Keratinocyte (primary cell): ENCODE measurements around the gene EPAS1. TPM values are rescaled to one million over a fixed set of nuclear protein-coding genes. Genes with fewer than 3 reads are reported as not detected.

Experiments
- DNase-seq: peaks from one replicate; pipeline ENCODE4 v3.0.0-alpha.2; 2011; ENCODE audit warnings: low read depth, missing footprints, low spot score
- FAIRE-seq: peaks from 2 replicates; lab custom pipeline; 2011; peaks lifted over from hg19 to GRCh38; lab: Jason Lieb, UNC
- H2AFZ ChIP-seq: 2 replicates; pipeline ENCODE4 v1.6.0; 2012; ENCODE audit warnings: low read length, control low read depth, inconsistent platforms; ENCODE audit not compliant: control insufficient read depth
- H3K27ac ChIP-seq: 2 replicates; pipeline ENCODE4 v1.5.1; 2011; ENCODE audit warnings: low read length; ENCODE audit not compliant: control insufficient read depth, insufficient read depth
- H3K27me3 ChIP-seq: 3 replicates; pipeline ENCODE4 v1.6.0; 2011; ENCODE audit warnings: low read length; ENCODE audit not compliant: control insufficient read depth, insufficient read depth; ENCODE audit errors: extremely low read depth
- H3K36me3 ChIP-seq, 2 experiments: 2 replicates in 1 of 2; 3 replicates in 1 of 2; pipeline ENCODE4 v1.5.1; 2011; ENCODE audit warnings: low read length in 2 of 2, mild to moderate bottlenecking in 1 of 2; ENCODE audit not compliant: control insufficient read depth in 2 of 2, insufficient read depth in 2 of 2; ENCODE audit errors: extremely low read depth in 1 of 2
- H3K4me1 ChIP-seq: 3 replicates; pipeline ENCODE4 v1.5.1; 2011; ENCODE audit warnings: low read length; ENCODE audit not compliant: control insufficient read depth, insufficient read depth; ENCODE audit errors: extremely low read depth
- H3K4me2 ChIP-seq: 3 replicates; pipeline ENCODE4 v1.6.0; 2011; ENCODE audit warnings: low read depth, low read length; ENCODE audit not compliant: control insufficient read depth, insufficient read depth; ENCODE audit errors: extremely low read depth
- H3K4me3 ChIP-seq, 3 experiments: fragments of 200-600 bp in 1 of 3; sonication (generic) in 1 of 3; 2 replicates in 2 of 3; 3 replicates in 1 of 3; pipeline ENCODE4 v1.5.1; 2011 to 2016; ENCODE audit warnings: low read length in 3 of 3, mild to moderate bottlenecking in 3 of 3, control low read depth in 2 of 3, inconsistent platforms in 1 of 3, low read depth in 1 of 3, mixed read lengths in 1 of 3, mixed run types in 1 of 3, moderate library complexity in 1 of 3; ENCODE audit not compliant: control insufficient read depth in 2 of 3, insufficient read depth in 2 of 3; ENCODE audit errors: extremely low read depth in 1 of 3
- H3K79me2 ChIP-seq: 2 replicates; pipeline ENCODE4 v1.6.0; 2012; ENCODE audit warnings: low read length; ENCODE audit not compliant: control insufficient read depth, insufficient read depth
- H3K9ac ChIP-seq: 3 replicates; pipeline ENCODE4 v1.6.0; 2011; ENCODE audit warnings: low read length; ENCODE audit not compliant: control insufficient read depth, insufficient read depth; ENCODE audit errors: extremely low read depth
- H3K9me1 ChIP-seq: 3 replicates; pipeline ENCODE4 v1.6.0; 2011; ENCODE audit warnings: low read length; ENCODE audit not compliant: control insufficient read depth, insufficient read depth; ENCODE audit errors: extremely low read depth
- H3K9me3 ChIP-seq: 2 replicates; pipeline ENCODE4 v1.5.1; 2012; ENCODE audit warnings: low read depth, low read length; ENCODE audit not compliant: control insufficient read depth
- H4K20me1 ChIP-seq: 3 replicates; pipeline ENCODE4 v1.6.0; 2011; ENCODE audit warnings: low read length; ENCODE audit not compliant: control insufficient read depth, insufficient read depth; ENCODE audit errors: extremely low read depth
- CTCF ChIP-seq, 3 experiments: IDR thresholded peaks in 1 of 3; conservative IDR thresholded peaks in 1 of 3; optimal IDR thresholded peaks in 1 of 3; 2 replicates in 2 of 3; 3 replicates in 1 of 3; pipeline versions ENCODE3 to v1.5.1; 2011; ENCODE audit warnings: low read length in 3 of 3, mild to moderate bottlenecking in 3 of 3, moderate library complexity in 2 of 3, control low read depth in 1 of 3, inconsistent platforms in 1 of 3; ENCODE audit not compliant: insufficient read depth in 2 of 3; ENCODE audit errors: extremely low read depth in 1 of 3
- EZH2 ChIP-seq: IDR thresholded peaks from one replicate; pipeline ENCODE4 v1.6.1; 2012; ENCODE audit warnings: inconsistent platforms, mild to moderate bottlenecking, low read length, moderate library complexity
- dilution Hi-C: fragments of 300-500 bp; cut with MboI; formaldehyde crosslinking; loops from one replicate; pipeline ENCODE4 v1.7.0; 2020; ENCODE audit warnings: low sequenced_read_pairs; ENCODE audit not compliant: extremely low pct_ligation_motif_present
- polyA plus RNA-seq, 5 experiments: library from polyadenylated mRNA; depleted of rRNA in 3 of 5; stranded (reverse) in 3 of 5; stranded (forward) in 1 of 5; unstranded in 1 of 5; fragments of >200 nt; gene quantifications; 1 replicate in 1 of 5; 2 replicates in 3 of 5; 3 replicates in 1 of 5; pipeline versions ENCODE4 v1.2.1 to v1.2.3, GENCODE V29; 2011 to 2012; ENCODE audit warnings: missing spikeins in 2 of 5, low read depth in 1 of 5, low replicate concordance in 1 of 5

Gene EPAS1
- polyA plus RNA-seq, 1 donor (not counting 4 experiments of a cell fraction or from before 2014, with no cell fraction given) = 96.7 TPM

DNA sequence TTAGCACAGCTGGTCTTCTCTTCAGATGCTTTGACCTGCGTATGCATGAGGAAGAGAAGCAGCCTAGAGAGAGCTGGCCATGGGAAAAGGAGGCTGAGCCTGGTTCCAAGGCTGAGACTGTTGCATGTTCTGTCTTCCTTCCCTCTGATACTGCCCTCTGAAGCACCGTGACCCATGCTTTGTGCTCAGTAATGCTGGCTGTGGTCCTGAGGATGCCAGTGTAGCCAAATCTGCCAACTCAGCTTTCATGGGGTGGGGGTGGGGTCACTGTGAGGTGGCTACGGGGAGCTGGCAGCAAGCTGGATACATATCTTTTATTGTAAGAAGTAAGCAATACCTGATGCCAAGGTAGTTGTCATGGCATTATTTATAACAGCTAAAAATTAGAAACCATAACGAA, 41.5 kb downstream of the EPAS1 start:
- H3K79me2 ChIP-seq = peaks cover 80% of the 10 kb centered on the region
- no peak for FAIRE-seq
- no peak overlapping the region for H3K27ac ChIP-seq
- H3K27me3 ChIP-seq = no peaks in the 10 kb centered on the region
- no peak for DNase-seq
- no peak overlapping the region for H3K9ac ChIP-seq
- no peaks in the 10 kb centered on the region for H4K20me1 ChIP-seq
- H3K9me1 ChIP-seq = no peaks in the 10 kb centered on the region
- no peak for TF ChIP-seq EZH2
- no peak for TF ChIP-seq CTCF (optimal IDR thresholded peaks at IDR 0.05 in 1 of 3, IDR thresholded peaks at IDR 0.05 in 1 of 3, conservative IDR thresholded peaks at IDR 0.05 in 1 of 3; ENCODE audit: extremely low read depth in 1 of 3, insufficient read depth in 2 of 3, low read length in 3 of 3)
- no peak overlapping the region for H3K4me3 ChIP-seq
- dilution Hi-C loops = no loop called here
- peaks cover 48% of the 10 kb centered on the region for H3K4me1 ChIP-seq
- H3K36me3 ChIP-seq = peaks cover 0 to 2% of the 10 kb centered on the region in 2 experiments
- no peaks in the 10 kb centered on the region for H3K9me3 ChIP-seq
- H2AFZ ChIP-seq = no peak overlapping the region
- H3K4me2 ChIP-seq = no peak overlapping the region

- peaks cover 42% of the 10 kb centered on the region for H3K4me1 ChIP-seq
- no peak for FAIRE-seq
Measured at GRCh38 chr2:46339200-46339599, 42.0 kb downstream of the EPAS1 start.

More at GRCh38 chr2:46339200-46339599, 42.0 kb downstream of the EPAS1 start:
- Histone ChIP-seq H3K4me3 (no peak overlapping the region), H3K9ac (no peak overlapping the region), H4K20me1 (no peaks in the 10 kb centered on the region), H3K27ac (no peak overlapping the region), H3K9me1 (no peaks in the 10 kb centered on the region), H3K36me3 (peaks cover 0 to 2% of the 10 kb centered on the region in 2 experiments), H3K79me2 (peaks cover 79% of the 10 kb centered on the region), H3K27me3 (no peaks in the 10 kb centered on the region), H3K9me3 (no peaks in the 10 kb centered on the region), H2AFZ (no peak overlapping the region), H3K4me2 (no peak overlapping the region)
- dilution Hi-C loops = no loop called here
- TF ChIP-seq CTCF (optimal IDR thresholded peaks at IDR 0.05 in 1 of 3, IDR thresholded peaks at IDR 0.05 in 1 of 3, conservative IDR thresholded peaks at IDR 0.05 in 1 of 3; ENCODE audit: extremely low read depth in 1 of 3, insufficient read depth in 2 of 3, low read length in 3 of 3) = no peak
- TF ChIP-seq EZH2 = no peak
- DNase-seq = no peak
